GM12891 (cell line): Measurements from ENCODE around the gene LTO1.

Experiments
- POLR2A ChIP-seq: IDR thresholded peaks from 2 replicates; pipeline ENCODE4 v1.6.1; 2011; ENCODE audit warnings: low read depth, low read length, control low read depth
- POLR2AphosphoS5 ChIP-seq: IDR thresholded peaks from 2 replicates; pipeline ENCODE4 v1.6.1; 2011; ENCODE audit warnings: low read depth, low read length, control low read depth
- TAF1 ChIP-seq: IDR thresholded peaks from 2 replicates; pipeline ENCODE4 v1.6.1; 2011; ENCODE audit warnings: low read depth, low read length, control low read depth

DNA sequence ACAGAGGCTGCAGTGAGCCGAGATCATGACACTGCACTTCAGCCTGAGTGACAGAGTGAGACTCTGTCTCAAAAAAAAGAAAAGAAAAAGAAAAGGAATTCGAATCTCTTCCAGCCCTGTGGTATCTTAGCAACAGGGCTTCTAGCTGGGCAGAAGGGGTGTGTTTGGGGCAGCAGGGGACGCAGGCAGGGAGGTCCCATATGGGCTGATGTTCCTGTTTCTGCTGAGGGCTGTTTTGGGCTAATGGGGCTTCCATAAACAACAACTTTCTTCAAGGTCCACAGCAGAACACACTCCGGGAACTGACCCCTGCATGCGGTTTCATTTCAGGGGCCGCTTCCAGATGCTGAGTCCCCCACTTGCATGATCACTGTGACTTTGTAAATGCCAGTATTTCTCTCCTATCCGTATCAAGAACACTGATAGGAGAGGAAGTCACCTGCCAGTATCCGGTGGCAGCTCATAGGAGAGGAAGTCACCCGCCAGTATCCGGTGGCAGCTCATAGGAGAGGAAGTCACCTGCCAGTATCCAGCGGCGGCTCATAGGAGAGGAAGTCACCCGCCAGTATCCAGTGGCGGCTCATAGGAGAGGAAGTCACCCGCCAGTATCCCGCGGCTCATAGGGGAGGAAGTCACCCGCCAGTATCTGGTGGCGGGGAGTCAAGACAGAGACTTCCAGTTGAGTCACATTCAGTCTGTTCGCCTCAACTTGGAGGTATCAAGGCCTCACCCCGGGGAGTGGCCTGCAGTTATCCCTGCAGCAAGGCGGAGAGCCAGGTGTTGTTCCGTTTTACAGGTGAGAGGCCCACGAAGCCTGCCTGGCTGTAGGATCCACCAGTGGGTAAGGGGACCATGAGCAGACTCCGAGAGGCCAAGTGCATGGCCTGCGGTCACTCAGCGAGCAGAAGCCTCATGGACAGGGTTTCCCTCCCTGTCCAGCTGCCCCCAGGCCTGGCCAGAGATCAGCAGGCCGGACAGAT, 37.0 kb upstream of the LTO1 start:
- TF ChIP-seq POLR2A (no peak), POLR2AphosphoS5 (no peak), TAF1 (no peak)
